ENCODE measurements around the gene AACS. TPM values are rescaled to one million over a fixed set of nuclear protein-coding genes. Genes with fewer than 3 reads are reported as not detected.
A peak's percentile ranks its signal among the peaks of the same experiment; 100 is the strongest.

Gene AACS
- total RNA-seq, 2 donors from 2014 or later, result 20.7 to 27.0 TPM

GRCh38 chr12:125183187-125184067 lies 118.2 kb downstream of the AACS start:
- ATAC-seq (replicated peaks in 1 of 2) (peak; percentile 64 to 69), DNase-seq (peak; percentile 77 to 86)
- Mint-ChIP-seq H3K27me3 (ENCODE audit: low read depth) (peaks cover 66% of the 10 kb centered on the region), H3K9me3 (no peaks in the 10 kb centered on the region), H3K4me3 (no peak overlapping the region), H3K4me1 (ENCODE audit: low read depth) (peaks cover 12% of the 10 kb centered on the region), H3K27ac (no peak overlapping the region), H3K36me3 (ENCODE audit: insufficient read depth in 2 of 2) (no peaks in the 10 kb centered on the region)

- H3K27ac Mint-ChIP-seq, result no peak overlapping the region
- no peaks in the 10 kb centered on the region for H3K9me3 Mint-ChIP-seq
Measured at GRCh38 chr12:125184213-125184967, 119.2 kb downstream of the AACS start.

GRCh38 chr12:125185311-125185739 lies 120.1 kb downstream of the AACS start:
- no peak for ATAC-seq (replicated peaks in 1 of 2)
- DNase-seq, result no peak
- no peaks in the 10 kb centered on the region for H3K36me3 Mint-ChIP-seq (ENCODE audit: insufficient read depth in 2 of 2)
- no peaks in the 10 kb centered on the region for H3K9me3 Mint-ChIP-seq
- peaks cover 80% of the 10 kb centered on the region for H3K27me3 Mint-ChIP-seq (ENCODE audit: low read depth)
- H3K4me1 Mint-ChIP-seq (ENCODE audit: low read depth), result peaks cover 12% of the 10 kb centered on the region
- H3K4me3 Mint-ChIP-seq, result no peak overlapping the region
- H3K27ac Mint-ChIP-seq, result no peak overlapping the region

More at GRCh38 chr12:125184213-125184967, 119.2 kb downstream of the AACS start:
- Mint-ChIP-seq H3K27me3 (ENCODE audit: low read depth) (peaks cover 70% of the 10 kb centered on the region), H3K4me3 (no peak overlapping the region), H3K4me1 (ENCODE audit: low read depth) (peaks cover 12% of the 10 kb centered on the region), H3K36me3 (ENCODE audit: insufficient read depth in 2 of 2) (no peaks in the 10 kb centered on the region)
- ATAC-seq (replicated peaks in 1 of 2), result no peak
- DNase-seq, result no peak

- Mint-ChIP-seq H3K9me3 (no peaks in the 10 kb centered on the region), H3K4me3 (peak within 1 kb of the TSS; percentile 58 to 69), H3K27ac (no peak within 1 kb of the TSS), H3K36me3 (ENCODE audit: insufficient read depth in 2 of 2) (no peaks in the 10 kb centered on the region), H3K27me3 (ENCODE audit: low read depth) (peaks cover 79% of the 10 kb centered on the region), H3K4me1 (ENCODE audit: low read depth) (peaks cover 12% of the 10 kb centered on the region)
- DNase-seq (peak; percentile 54 to 59), ATAC-seq (replicated peaks in 1 of 2) (peak; percentile 75 to 76)
Measured at GRCh38 chr12:125185740-125186470, 120.7 kb downstream of the AACS start, which contains the start of gene TMEM132B. TSS of gene TMEM132B (plus strand) at chr12:125186386.

GRCh38 chr12:125186471-125187147 lies 121.4 kb downstream of the AACS start:
- DNase-seq, result no peak
- H3K4me1 Mint-ChIP-seq (ENCODE audit: low read depth), result peaks cover 12% of the 10 kb centered on the region
- H3K36me3 Mint-ChIP-seq (ENCODE audit: insufficient read depth in 2 of 2), result no peaks in the 10 kb centered on the region
- no peaks in the 10 kb centered on the region for H3K9me3 Mint-ChIP-seq
- peaks cover 78% of the 10 kb centered on the region for H3K27me3 Mint-ChIP-seq (ENCODE audit: low read depth)
- H3K27ac Mint-ChIP-seq, result no peak overlapping the region
- peak overlapping the region; percentile 55 to 58 for H3K4me3 Mint-ChIP-seq
- peak; percentile 21 to 33 for ATAC-seq (replicated peaks in 1 of 2)

GRCh38 chr12:125187148-125187745 lies 122.0 kb downstream of the AACS start:
- H3K36me3 Mint-ChIP-seq (ENCODE audit: insufficient read depth in 2 of 2), result no peaks in the 10 kb centered on the region
- H3K9me3 Mint-ChIP-seq, result no peaks in the 10 kb centered on the region
- H3K4me1 Mint-ChIP-seq (ENCODE audit: low read depth), result peaks cover 12% of the 10 kb centered on the region
- ATAC-seq (replicated peaks in 1 of 2) (no peak), DNase-seq (no peak)
- H3K27ac Mint-ChIP-seq, result no peak overlapping the region
- peak overlapping the region in 1 of 2 donors; percentile 55 for H3K4me3 Mint-ChIP-seq
- H3K27me3 Mint-ChIP-seq (ENCODE audit: low read depth), result peaks cover 79% of the 10 kb centered on the region

GRCh38 chr12:125187780-125188741 lies 122.8 kb downstream of the AACS start:
- Mint-ChIP-seq H3K27ac (no peak overlapping the region), H3K4me1 (ENCODE audit: low read depth) (peaks cover 9% of the 10 kb centered on the region), H3K4me3 (peak overlapping the region; percentile 20 to 33), H3K9me3 (no peaks in the 10 kb centered on the region), H3K27me3 (ENCODE audit: low read depth) (peaks cover 79% of the 10 kb centered on the region), H3K36me3 (ENCODE audit: insufficient read depth in 2 of 2) (no peaks in the 10 kb centered on the region)
- DNase-seq, result no peak
- ATAC-seq (replicated peaks in 1 of 2), result no peak

- ATAC-seq (replicated peaks in 1 of 2) (no peak), DNase-seq (no peak)
- Mint-ChIP-seq H3K9me3 (no peaks in the 10 kb centered on the region), H3K4me1 (ENCODE audit: low read depth) (peaks cover 5% of the 10 kb centered on the region), H3K27ac (no peak overlapping the region), H3K36me3 (ENCODE audit: insufficient read depth in 2 of 2) (no peaks in the 10 kb centered on the region), H3K27me3 (ENCODE audit: low read depth) (peaks cover 80% of the 10 kb centered on the region), H3K4me3 (no peak overlapping the region)
Measured at GRCh38 chr12:125189015-125189414, 123.8 kb downstream of the AACS start.

GRCh38 chr12:125189502-125189901 lies 124.3 kb downstream of the AACS start:
- ATAC-seq (replicated peaks in 1 of 2) (no peak), DNase-seq (no peak)
- Mint-ChIP-seq H3K4me3 (no peak overlapping the region), H3K9me3 (no peaks in the 10 kb centered on the region), H3K4me1 (ENCODE audit: low read depth) (peaks cover 5% of the 10 kb centered on the region), H3K27me3 (ENCODE audit: low read depth) (peaks cover 80% of the 10 kb centered on the region), H3K36me3 (ENCODE audit: insufficient read depth in 2 of 2) (no peaks in the 10 kb centered on the region), H3K27ac (no peak overlapping the region)

- no peak overlapping the region for H3K27ac Mint-ChIP-seq
- H3K9me3 Mint-ChIP-seq, result no peaks in the 10 kb centered on the region
- ATAC-seq (replicated peaks in 1 of 2), result no peak
- peaks cover 82% of the 10 kb centered on the region for H3K27me3 Mint-ChIP-seq (ENCODE audit: low read depth)
- no peak overlapping the region for H3K4me3 Mint-ChIP-seq
- H3K4me1 Mint-ChIP-seq (ENCODE audit: low read depth), result peaks cover 5% of the 10 kb centered on the region
- H3K36me3 Mint-ChIP-seq (ENCODE audit: insufficient read depth in 2 of 2), result no peaks in the 10 kb centered on the region
- no peak for DNase-seq
Measured at GRCh38 chr12:125191361-125192087, 126.3 kb downstream of the AACS start.

GRCh38 chr12:125192690-125193221 lies 127.5 kb downstream of the AACS start:
- no peak for DNase-seq
- Mint-ChIP-seq H3K36me3 (ENCODE audit: insufficient read depth in 2 of 2) (no peaks in the 10 kb centered on the region), H3K9me3 (no peaks in the 10 kb centered on the region), H3K27me3 (ENCODE audit: low read depth) (peaks cover 88% of the 10 kb centered on the region), H3K27ac (no peak overlapping the region), H3K4me1 (ENCODE audit: low read depth) (peaks cover 5% of the 10 kb centered on the region), H3K4me3 (no peak overlapping the region)
- ATAC-seq (replicated peaks in 1 of 2), result no peak
